NCI-H345 treated with DMSO at 0.1 percent for 48 hours (cell line): ENCODE data around the gene CLDND1.

Source experiments
- DNase-seq: peaks from one replicate; lab custom pipeline; 2025; ENCODE audit not compliant: unreplicated experiment; lab: John Stamatoyannopoulos, UW

CLDND1 gene

DNA sequence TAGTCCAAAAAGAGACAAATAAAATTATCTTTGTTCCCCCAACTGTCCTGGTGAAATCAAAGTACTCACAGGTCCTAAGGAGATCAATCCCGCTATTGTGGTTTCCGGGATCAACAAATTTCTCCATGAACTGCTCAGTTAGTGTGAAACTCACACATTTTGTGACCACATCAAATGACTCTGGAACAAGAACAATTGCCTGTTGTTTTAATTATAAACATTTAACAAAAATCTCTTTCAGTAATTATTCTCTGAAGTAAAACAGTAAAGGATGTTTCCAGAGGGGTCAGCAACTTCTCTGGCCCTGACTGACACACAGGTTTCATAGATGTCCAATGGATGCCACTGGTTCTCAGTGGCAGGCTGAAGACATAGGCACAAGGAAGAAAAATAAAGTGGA is 3.9 kb downstream of the CLDND1 start:
- no peak for DNase-seq

DNA sequence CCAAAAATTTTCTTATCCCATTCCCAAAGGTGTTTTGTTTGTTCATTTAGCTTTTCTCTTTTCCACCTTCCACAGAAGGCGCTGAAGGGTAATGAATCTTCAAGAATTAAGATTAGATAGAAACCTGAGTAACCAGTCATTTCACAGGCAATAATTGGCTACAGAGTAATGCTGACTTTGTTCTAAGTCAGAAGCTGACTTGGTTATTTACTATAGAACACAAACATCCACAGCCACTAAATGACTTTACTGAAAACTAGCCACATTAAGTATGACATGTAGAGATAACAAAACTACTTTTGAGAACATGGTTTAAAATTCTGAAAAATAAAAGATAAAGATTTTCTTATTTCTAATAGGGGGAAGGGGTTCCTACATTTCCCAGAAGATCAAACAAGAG is 7.8 kb downstream of the CLDND1 start:
- no peak for DNase-seq

- DNase-seq = no peak
Measured at GRCh38 chr3:98513736-98514135, 9.0 kb downstream of the CLDND1 start.

DNA sequence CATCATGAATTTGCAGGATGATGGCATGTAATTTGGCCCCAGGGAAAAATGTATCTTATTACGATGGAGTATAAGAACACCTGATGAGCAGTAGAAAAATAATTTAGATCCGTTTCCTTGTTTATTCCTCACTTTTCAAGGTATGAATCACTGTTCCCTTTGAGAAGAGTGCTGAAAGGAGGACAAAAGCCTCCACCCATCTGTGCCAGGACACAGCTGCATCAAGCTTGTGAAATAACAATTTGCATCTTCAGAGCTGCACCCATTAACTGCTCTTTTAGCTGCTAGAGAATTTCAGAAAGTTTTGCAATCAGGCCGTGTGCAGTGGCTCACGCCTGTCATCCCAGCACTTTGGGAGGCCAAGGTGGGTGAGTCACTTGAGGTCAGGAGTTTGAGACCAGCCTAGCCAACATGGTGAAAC is 9.6 kb downstream of the CLDND1 start:
- DNase-seq = no peak

GRCh38 chr3:98512576-98512975 is 10.1 kb downstream of the CLDND1 start:
- DNase-seq = no peak

GRCh38 chr3:98508582-98508981 is 14.1 kb downstream of the CLDND1 start:
- no peak for DNase-seq

GRCh38 chr3:98504539-98504938 is 18.2 kb downstream of the CLDND1 start:
- DNase-seq = no peak

GRCh38 chr3:98501863-98502576 is 20.7 kb downstream of the CLDND1 start:
- DNase-seq = no peak

DNA sequence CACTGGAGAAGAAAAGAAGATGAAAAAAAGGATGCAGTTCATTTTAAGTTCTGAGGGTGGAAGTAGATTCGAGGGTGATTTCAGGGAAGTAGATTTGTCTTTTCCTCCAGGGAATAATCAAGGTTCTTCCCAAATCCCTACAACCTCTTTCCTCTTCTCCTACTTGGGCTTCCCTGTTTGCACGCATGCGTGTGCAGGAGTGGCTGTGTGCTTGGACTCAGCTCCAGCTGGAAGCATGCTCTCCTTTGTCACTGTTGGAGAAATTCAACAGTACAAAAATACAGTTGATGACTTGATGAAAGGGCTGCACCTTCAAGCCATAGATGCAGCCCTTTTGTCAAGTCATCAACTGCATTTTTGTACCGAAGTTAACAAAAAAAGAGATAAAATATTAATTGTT is 21.4 kb downstream of the CLDND1 start:
- no peak for DNase-seq

DNA sequence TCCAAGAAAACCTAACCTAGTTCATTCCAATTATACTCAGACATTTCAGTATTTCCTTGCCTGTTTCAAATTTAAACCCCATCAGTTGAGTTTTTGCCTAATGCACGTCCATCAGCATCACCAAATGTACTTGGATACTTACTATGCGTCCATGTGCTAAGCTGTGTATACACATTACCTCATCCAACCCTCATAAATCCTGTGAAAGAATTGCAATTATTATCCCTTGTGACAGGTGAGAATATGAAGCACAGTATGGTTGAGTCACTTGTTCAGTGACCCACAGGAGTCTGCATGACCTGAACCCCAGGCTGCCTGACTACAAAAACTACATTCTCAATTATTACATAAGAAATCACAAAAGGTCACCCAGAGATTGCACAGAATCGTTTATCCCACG is 22.7 kb downstream of the CLDND1 start:
- no peak for DNase-seq

DNA sequence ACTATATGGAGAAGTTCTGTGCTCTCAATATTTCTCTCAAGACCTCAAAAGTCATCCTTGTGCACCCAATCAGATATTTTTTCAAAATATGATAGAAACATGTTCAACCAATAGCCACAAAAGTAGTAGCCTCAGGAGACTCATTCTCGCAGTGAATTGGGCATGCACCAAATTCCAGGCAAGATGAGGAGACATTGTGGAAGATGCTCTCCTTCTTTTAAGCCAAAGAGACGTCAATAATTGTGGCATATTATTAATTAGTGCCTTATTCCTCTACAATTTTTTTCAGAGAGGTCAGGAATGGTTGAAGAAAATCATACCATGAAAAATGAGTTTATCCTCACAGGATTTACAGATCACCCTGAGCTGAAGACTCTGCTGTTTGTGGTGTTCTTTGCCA is 25.3 kb downstream of the CLDND1 start, which contains the start of gene OR5K2:
OR5K2 (plus strand) TSS at position 301 of the 400 bp plus-strand sequence; CDS start at position 301, 0 bp downstream.
- no peak for DNase-seq

DNA sequence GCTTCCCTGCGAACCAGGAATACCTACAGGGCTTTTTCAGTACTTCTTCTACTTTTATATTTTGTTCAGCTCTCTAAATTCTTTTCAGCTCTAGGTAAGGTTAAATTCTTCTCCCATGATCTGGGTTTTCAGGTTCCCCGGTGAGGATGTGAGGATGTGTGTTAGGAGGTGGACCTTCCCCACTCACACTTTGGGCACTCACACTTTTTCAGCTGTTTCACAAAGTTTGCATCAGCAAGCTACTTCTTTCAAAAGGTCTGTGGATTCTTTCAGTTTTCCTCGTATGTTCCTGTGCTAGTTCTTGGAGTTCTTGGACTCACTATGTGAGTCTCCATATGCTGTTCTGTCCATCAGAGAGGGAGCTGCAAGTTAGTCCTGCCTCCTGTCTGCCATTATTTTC is 39.1 kb downstream of the CLDND1 start:
- no peak for DNase-seq

- DNase-seq = no peak
Measured at GRCh38 chr3:98482717-98483482, 39.8 kb downstream of the CLDND1 start.
